HG03460 (cell line): ENCODE measurements around the gene TMEM30B.
A peak's percentile ranks its signal among the peaks of the same experiment; 100 is the strongest.
"Not testable (repeated sequence)": the region's sequence is repeated elsewhere in the genome, so short reads cannot be mapped to it uniquely, and the experiment has no call there.

Experiments used
- ATAC-seq: cut with Tn5 transposase; IDR thresholded peaks from one replicate; pipeline ENCODE4 v1.9.1; 2021; ENCODE audit not compliant: unreplicated experiment

TMEM30B gene

GRCh38 chr14:61281186-61281947 is at the start of gene TMEM30B:
Gene TMEM30B (minus strand): TSS chr14:61281338. CDS start chr14:61281147, 191 bp downstream.
- no peak for ATAC-seq

GRCh38 chr14:61330511-61330910 is 49.4 kb upstream of the TMEM30B start:
- ATAC-seq: no peak

- ATAC-seq: peak; percentile 56
Measured at GRCh38 chr14:61329478-61330051, 48.4 kb upstream of the TMEM30B start.

GRCh38 chr14:61328626-61329262 is 47.6 kb upstream of the TMEM30B start:
- no peak for ATAC-seq

GRCh38 chr14:61326847-61327246 is 45.7 kb upstream of the TMEM30B start:
- no peak for ATAC-seq

GRCh38 chr14:61326146-61326545 is 45.0 kb upstream of the TMEM30B start:
- no peak for ATAC-seq

GRCh38 chr14:61325166-61325565 is 44.0 kb upstream of the TMEM30B start:
- no peak for ATAC-seq

GRCh38 chr14:61323970-61324369 is 42.8 kb upstream of the TMEM30B start:
- ATAC-seq: no peak

- ATAC-seq: no peak
Measured at GRCh38 chr14:61322799-61323290, 41.7 kb upstream of the TMEM30B start.

GRCh38 chr14:61322011-61322798 is 41.1 kb upstream of the TMEM30B start:
- peak; percentile 8 for ATAC-seq

- peak; percentile 60 for ATAC-seq
Measured at GRCh38 chr14:61321385-61322010, 40.4 kb upstream of the TMEM30B start, which contains the start of gene PRKCH. Gene PRKCH (plus strand): TSS chr14:61321579. CDS start chr14:61322102, 523 bp downstream.

GRCh38 chr14:61320806-61321384 is 39.8 kb upstream of the TMEM30B start:
- no peak for ATAC-seq

- ATAC-seq: not testable (repeated sequence)
Measured at GRCh38 chr14:61320170-61320569, 39.0 kb upstream of the TMEM30B start.

- ATAC-seq: no peak
Measured at GRCh38 chr14:61319706-61320105, 38.6 kb upstream of the TMEM30B start.

GRCh38 chr14:61319086-61319485 is 37.9 kb upstream of the TMEM30B start:
- ATAC-seq: no peak

GRCh38 chr14:61315313-61315712 is 34.2 kb upstream of the TMEM30B start:
- ATAC-seq: no peak

- ATAC-seq: not testable (repeated sequence)
Measured at GRCh38 chr14:61308701-61309100, 27.6 kb upstream of the TMEM30B start.

GRCh38 chr14:61308198-61308597 is 27.1 kb upstream of the TMEM30B start:
- no peak for ATAC-seq

- no peak for ATAC-seq
Measured at GRCh38 chr14:61304688-61305087, 23.6 kb upstream of the TMEM30B start.

GRCh38 chr14:61300754-61301153 is 19.6 kb upstream of the TMEM30B start:
- ATAC-seq: no peak
